Measurements from ENCODE around the gene TTLL11. TPM values are rescaled to one million over a fixed set of nuclear protein-coding genes. Genes with fewer than 3 reads are reported as not detected.

Gene TTLL11
- polyA plus RNA-seq, 1 donor (not counting 4 experiments of a cell fraction or from before 2014, with no cell fraction given), result 8.0 TPM

- H2AFZ ChIP-seq (ENCODE audit: control insufficient read depth, low read length), result no peak overlapping the region
- no peaks in the 10 kb centered on the region for H3K79me2 ChIP-seq (ENCODE audit: control insufficient read depth, insufficient read depth, low read length)
- no peaks in the 10 kb centered on the region for H3K9me3 ChIP-seq (ENCODE audit: control insufficient read depth, low read depth, low read length)
- no peak for TF ChIP-seq CTCF (optimal IDR thresholded peaks at IDR 0.05 in 1 of 3, IDR thresholded peaks at IDR 0.05 in 1 of 3, conservative IDR thresholded peaks at IDR 0.05 in 1 of 3; ENCODE audit: extremely low read depth in 1 of 3, insufficient read depth in 2 of 3, low read length in 3 of 3)
- TF ChIP-seq EZH2 (IDR thresholded peaks at IDR 0.05; ENCODE audit: low read length), result no peak
- no peak overlapping the region for H3K27ac ChIP-seq (ENCODE audit: control insufficient read depth, insufficient read depth, low read length)
- no peak overlapping the region for H3K4me3 ChIP-seq (ENCODE audit: control insufficient read depth in 2 of 3, extremely low read depth in 1 of 3, insufficient read depth in 2 of 3, low read depth in 1 of 3, low read length in 3 of 3)
- DNase-seq (ENCODE audit: low read depth, low spot score), result no peak
- dilution Hi-C loops (cut with MboI; ENCODE audit: extremely low pct_ligation_motif_present, low sequenced_read_pairs), result no loop called here
- H3K36me3 ChIP-seq (ENCODE audit: control insufficient read depth in 2 of 2, extremely low read depth in 1 of 2, insufficient read depth in 2 of 2, low read length in 2 of 2), result no peaks in the 10 kb centered on the region
- H3K4me2 ChIP-seq (ENCODE audit: control insufficient read depth, extremely low read depth, insufficient read depth, low read depth, low read length), result no peak overlapping the region
- peaks cover 3% of the 10 kb centered on the region for H4K20me1 ChIP-seq (ENCODE audit: control insufficient read depth, extremely low read depth, insufficient read depth, low read length)
- no peak overlapping the region for H3K9ac ChIP-seq (ENCODE audit: control insufficient read depth, extremely low read depth, insufficient read depth, low read length)
- H3K27me3 ChIP-seq (ENCODE audit: control insufficient read depth, extremely low read depth, insufficient read depth, low read length), result no peaks in the 10 kb centered on the region
- no peaks in the 10 kb centered on the region for H3K4me1 ChIP-seq (ENCODE audit: control insufficient read depth, extremely low read depth, insufficient read depth, low read length)
- no peaks in the 10 kb centered on the region for H3K9me1 ChIP-seq (ENCODE audit: control insufficient read depth, extremely low read depth, insufficient read depth, low read length)
- FAIRE-seq, result no peak
Observed at GRCh38 chr9:122078557-122078956, 14.6 kb downstream of the TTLL11 start.

- dilution Hi-C loops (cut with MboI; ENCODE audit: extremely low pct_ligation_motif_present, low sequenced_read_pairs), result no loop called here
- Histone ChIP-seq H3K4me1 (ENCODE audit: control insufficient read depth, extremely low read depth, insufficient read depth, low read length) (no peaks in the 10 kb centered on the region), H2AFZ (ENCODE audit: control insufficient read depth, low read length) (no peak overlapping the region), H3K36me3 (ENCODE audit: control insufficient read depth in 2 of 2, extremely low read depth in 1 of 2, insufficient read depth in 2 of 2, low read length in 2 of 2) (no peaks in the 10 kb centered on the region), H3K79me2 (ENCODE audit: control insufficient read depth, insufficient read depth, low read length) (no peaks in the 10 kb centered on the region), H3K4me3 (ENCODE audit: control insufficient read depth in 2 of 3, extremely low read depth in 1 of 3, insufficient read depth in 2 of 3, low read depth in 1 of 3, low read length in 3 of 3) (no peak overlapping the region), H3K9ac (ENCODE audit: control insufficient read depth, extremely low read depth, insufficient read depth, low read length) (no peak overlapping the region), H3K4me2 (ENCODE audit: control insufficient read depth, extremely low read depth, insufficient read depth, low read depth, low read length) (no peak overlapping the region), H4K20me1 (ENCODE audit: control insufficient read depth, extremely low read depth, insufficient read depth, low read length) (peaks cover 3% of the 10 kb centered on the region), H3K27ac (ENCODE audit: control insufficient read depth, insufficient read depth, low read length) (no peak overlapping the region), H3K27me3 (ENCODE audit: control insufficient read depth, extremely low read depth, insufficient read depth, low read length) (no peaks in the 10 kb centered on the region), H3K9me1 (ENCODE audit: control insufficient read depth, extremely low read depth, insufficient read depth, low read length) (no peaks in the 10 kb centered on the region), H3K9me3 (ENCODE audit: control insufficient read depth, low read depth, low read length) (no peaks in the 10 kb centered on the region)
- no peak for FAIRE-seq
- TF ChIP-seq EZH2 (IDR thresholded peaks at IDR 0.05; ENCODE audit: low read length), result no peak
- TF ChIP-seq CTCF (optimal IDR thresholded peaks at IDR 0.05 in 1 of 3, IDR thresholded peaks at IDR 0.05 in 1 of 3, conservative IDR thresholded peaks at IDR 0.05 in 1 of 3; ENCODE audit: extremely low read depth in 1 of 3, insufficient read depth in 2 of 3, low read length in 3 of 3), result no peak
- no peak for DNase-seq (ENCODE audit: low read depth, low spot score)
Observed at GRCh38 chr9:122076773-122077172, 16.3 kb downstream of the TTLL11 start.

Data from keratinocyte (primary cell).